MM.1S (cell line): ENCODE measurements around the gene SH3RF3.

ENCODE experiments used
- CTCF ChIP-seq: fragments of 300-600 bp; sonication (generic); IDR thresholded peaks from 2 replicates; pipeline ENCODE4 v1.5.1; 2016; ENCODE audit warnings: antibody characterized with exemption, low read length, mixed read lengths
- EZH2 ChIP-seq: fragments of 300-600 bp; sonication (generic); optimal IDR thresholded peaks from 2 replicates; pipeline ENCODE3; 2017; ENCODE audit warnings: low read depth, mild to moderate bottlenecking, antibody characterized with exemption, low read length, mixed read lengths
- EZH2phosphoT487 ChIP-seq: fragments of 300-600 bp; sonication (generic); IDR thresholded peaks from 2 replicates; pipeline ENCODE4 v1.6.1; 2018; ENCODE audit warnings: antibody characterized with exemption, low read length

- no peak for TF ChIP-seq CTCF
- TF ChIP-seq EZH2phosphoT487 = no peak
- TF ChIP-seq EZH2 = no peak
Observed at GRCh38 chr2:109535217-109535946, 406.4 kb downstream of the SH3RF3 start.
